BE2C (cell line): Measurements from ENCODE around the gene ARHGAP8.
A peak's percentile ranks its signal among the peaks of the same experiment; 100 is the strongest.

Experiments used
- DNase-seq: peaks from one replicate; pipeline ENCODE4 v3.0.0-alpha.2; 2020
- H3K27me3 ChIP-seq: fragments of 250-450 bp; sonication (Bioruptor Pico); 2 replicates; pipeline ENCODE4 v1.5.1; 2020; ENCODE audit warnings: mild to moderate bottlenecking
- H3K36me3 ChIP-seq: fragments of 250-450 bp; sonication (Bioruptor Pico); 2 replicates; pipeline ENCODE4 v1.5.1; 2020; ENCODE audit warnings: mild to moderate bottlenecking
- H3K4me1 ChIP-seq: fragments of 250-450 bp; sonication (Bioruptor Pico); 2 replicates; pipeline ENCODE4 v1.5.1; 2020
- H3K4me3 ChIP-seq: 2 replicates; pipeline ENCODE4 v1.5.1; 2011; ENCODE audit warnings: low read depth, low read length
- H3K9me3 ChIP-seq: fragments of 250-450 bp; sonication (Bioruptor Pico); 2 replicates; pipeline ENCODE4 v1.5.1; 2020
- CTCF ChIP-seq: IDR thresholded peaks from 2 replicates; pipeline ENCODE4 v1.5.1; 2012; ENCODE audit warnings: mild to moderate bottlenecking, low read depth, low read length

ARHGAP8 gene

GRCh38 chr22:44734801-44735517, 17.4 kb upstream of the ARHGAP8 start:
- Histone ChIP-seq H3K27me3 (no peaks in the 10 kb centered on the region), H3K4me1 (peaks cover 2% of the 10 kb centered on the region; the same call in 1 of the 2 replicates), H3K36me3 (no peaks in the 10 kb centered on the region), H3K4me3 (no peak overlapping the region), H3K9me3 (no peaks in the 10 kb centered on the region)
- DNase-seq = no peak
- TF ChIP-seq CTCF = no peak

GRCh38 chr22:44735518-44736428, 16.6 kb upstream of the ARHGAP8 start:
- Histone ChIP-seq H3K4me1 (no peaks in the 10 kb centered on the region), H3K4me3 (no peak overlapping the region), H3K9me3 (no peaks in the 10 kb centered on the region), H3K27me3 (no peaks in the 10 kb centered on the region), H3K36me3 (no peaks in the 10 kb centered on the region)
- peak; percentile 69 for TF ChIP-seq CTCF
- peak; percentile 87 for DNase-seq

GRCh38 chr22:44736581-44737405, 15.6 kb upstream of the ARHGAP8 start:
- Histone ChIP-seq H3K27me3 (no peaks in the 10 kb centered on the region), H3K36me3 (no peaks in the 10 kb centered on the region), H3K4me3 (no peak overlapping the region), H3K9me3 (no peaks in the 10 kb centered on the region), H3K4me1 (no peaks in the 10 kb centered on the region)
- no peak for TF ChIP-seq CTCF
- DNase-seq = no peak

- H3K4me3 ChIP-seq = no peak overlapping the region
- TF ChIP-seq CTCF = no peak
- no peaks in the 10 kb centered on the region for H3K9me3 ChIP-seq
- no peaks in the 10 kb centered on the region for H3K4me1 ChIP-seq
- no peaks in the 10 kb centered on the region for H3K27me3 ChIP-seq
- no peaks in the 10 kb centered on the region for H3K36me3 ChIP-seq
- DNase-seq = no peak
Observed at GRCh38 chr22:44737406-44738346, 14.7 kb upstream of the ARHGAP8 start.

- Histone ChIP-seq H3K36me3 (no peaks in the 10 kb centered on the region), H3K9me3 (no peaks in the 10 kb centered on the region), H3K27me3 (no peaks in the 10 kb centered on the region), H3K4me3 (no peak overlapping the region), H3K4me1 (no peaks in the 10 kb centered on the region)
- no peak for TF ChIP-seq CTCF
- no peak for DNase-seq
Observed at GRCh38 chr22:44738347-44738715, 14.0 kb upstream of the ARHGAP8 start.
